AG04450 (cell line): ENCODE results near the gene GATD1. TPM values are rescaled to one million over a fixed set of nuclear protein-coding genes. Genes with fewer than 3 reads are reported as not detected.

Experiments
- CTCF ChIA-PET: fragments of 300-600, 350-600 bp; formaldehyde crosslinking; extraction: SDS; loops from one replicate; lab custom pipeline; 2022; ENCODE audit warnings: antibody characterized with exemption, inconsistent platforms; lab: Charles Lee
- POLR2A ChIA-PET: fragments of 350-600 bp; formaldehyde crosslinking; extraction: SDS; loops from one replicate; lab custom pipeline; 2021; ENCODE audit warnings: antibody characterized with exemption, inconsistent platforms; lab: Yijun Ruan, JAX
- DNase-seq: peaks from one replicate; pipeline ENCODE4 v3.0.0-alpha.2; 2011; ENCODE audit warnings: low read depth, low spot score
- H3K27ac ChIP-seq: one replicate; pipeline ENCODE4 v1.5.1; 2012; ENCODE audit warnings: low read depth, low read length, control low read depth
- H3K27me3 ChIP-seq: one replicate; pipeline ENCODE4 v1.6.0; 2012; ENCODE audit warnings: low read length; ENCODE audit not compliant: control insufficient read depth, insufficient read depth
- H3K4me3 ChIP-seq: 2 replicates; pipeline ENCODE4 v1.5.1; 2011; ENCODE audit warnings: mild to moderate bottlenecking, low read depth, low read length, control low read depth
- H3K9me3 ChIP-seq: 2 replicates; pipeline ENCODE4 v1.5.1; 2012; ENCODE audit warnings: low read length; ENCODE audit not compliant: control insufficient read depth, insufficient read depth
- polyA plus RNA-seq: library from polyadenylated mRNA; depleted of rRNA; stranded (reverse); fragments of >200 nt; gene quantifications from 2 replicates; pipeline ENCODE4 v1.2.3, GENCODE V29; 2011
- TF ChIP-seq, protein P1 (sequence below): IDR thresholded peaks from 2 replicates; pipeline ENCODE4 v1.5.1; 2011; ENCODE audit warnings: low read depth, low read length, control low read depth, inconsistent platforms

The GATD1 gene
- polyA plus RNA-seq, 1 experiment = 15.0 TPM

DNA sequence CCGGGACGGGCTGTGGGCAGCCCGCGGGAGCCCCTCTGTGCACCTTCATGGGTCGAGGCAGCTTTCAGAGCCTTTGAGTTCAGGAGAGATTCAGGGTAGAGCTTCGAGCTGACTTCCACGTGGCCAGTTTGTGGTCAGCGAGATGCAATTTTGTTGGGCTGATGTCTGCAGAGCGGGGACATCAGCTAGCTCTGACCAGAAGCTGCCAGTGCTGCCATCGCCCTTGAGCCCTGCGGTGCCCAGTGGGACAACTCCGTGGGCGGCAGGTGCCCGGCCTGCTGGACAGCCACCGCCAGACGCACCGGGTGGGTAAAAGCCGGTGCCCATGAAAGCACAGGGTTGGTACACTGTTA, 29.3 kb downstream of the GATD1 start:
- Histone ChIP-seq H3K27ac (peak overlapping the region; percentile 74), H3K4me3 (peak overlapping the region; percentile 81), H3K9me3 (no peaks in the 10 kb centered on the region; the same call in 1 of the 2 replicates), H3K27me3 (no peaks in the 10 kb centered on the region)
- TF ChIP-seq, protein P1, sequence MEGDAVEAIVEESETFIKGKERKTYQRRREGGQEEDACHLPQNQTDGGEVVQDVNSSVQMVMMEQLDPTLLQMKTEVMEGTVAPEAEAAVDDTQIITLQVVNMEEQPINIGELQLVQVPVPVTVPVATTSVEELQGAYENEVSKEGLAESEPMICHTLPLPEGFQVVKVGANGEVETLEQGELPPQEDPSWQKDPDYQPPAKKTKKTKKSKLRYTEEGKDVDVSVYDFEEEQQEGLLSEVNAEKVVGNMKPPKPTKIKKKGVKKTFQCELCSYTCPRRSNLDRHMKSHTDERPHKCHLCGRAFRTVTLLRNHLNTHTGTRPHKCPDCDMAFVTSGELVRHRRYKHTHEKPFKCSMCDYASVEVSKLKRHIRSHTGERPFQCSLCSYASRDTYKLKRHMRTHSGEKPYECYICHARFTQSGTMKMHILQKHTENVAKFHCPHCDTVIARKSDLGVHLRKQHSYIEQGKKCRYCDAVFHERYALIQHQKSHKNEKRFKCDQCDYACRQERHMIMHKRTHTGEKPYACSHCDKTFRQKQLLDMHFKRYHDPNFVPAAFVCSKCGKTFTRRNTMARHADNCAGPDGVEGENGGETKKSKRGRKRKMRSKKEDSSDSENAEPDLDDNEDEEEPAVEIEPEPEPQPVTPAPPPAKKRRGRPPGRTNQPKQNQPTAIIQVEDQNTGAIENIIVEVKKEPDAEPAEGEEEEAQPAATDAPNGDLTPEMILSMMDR = no peak
- no peak for DNase-seq
- CTCF ChIA-PET = interaction anchor here (0.9 to 1.1 kb wide), 2 partner anchors 20 to 86 kb away, joined by 3 to 4 read pairs; no protein-coding TSS in a partner anchor
- POLR2A ChIA-PET = interaction anchor here (0.6 to 2.3 kb wide), 5 partner anchors 9 to 1362 kb away, joined by 3 to 10 read pairs (median 6); partner anchors contain the start of genes DEAF1 and TMEM80

DNA sequence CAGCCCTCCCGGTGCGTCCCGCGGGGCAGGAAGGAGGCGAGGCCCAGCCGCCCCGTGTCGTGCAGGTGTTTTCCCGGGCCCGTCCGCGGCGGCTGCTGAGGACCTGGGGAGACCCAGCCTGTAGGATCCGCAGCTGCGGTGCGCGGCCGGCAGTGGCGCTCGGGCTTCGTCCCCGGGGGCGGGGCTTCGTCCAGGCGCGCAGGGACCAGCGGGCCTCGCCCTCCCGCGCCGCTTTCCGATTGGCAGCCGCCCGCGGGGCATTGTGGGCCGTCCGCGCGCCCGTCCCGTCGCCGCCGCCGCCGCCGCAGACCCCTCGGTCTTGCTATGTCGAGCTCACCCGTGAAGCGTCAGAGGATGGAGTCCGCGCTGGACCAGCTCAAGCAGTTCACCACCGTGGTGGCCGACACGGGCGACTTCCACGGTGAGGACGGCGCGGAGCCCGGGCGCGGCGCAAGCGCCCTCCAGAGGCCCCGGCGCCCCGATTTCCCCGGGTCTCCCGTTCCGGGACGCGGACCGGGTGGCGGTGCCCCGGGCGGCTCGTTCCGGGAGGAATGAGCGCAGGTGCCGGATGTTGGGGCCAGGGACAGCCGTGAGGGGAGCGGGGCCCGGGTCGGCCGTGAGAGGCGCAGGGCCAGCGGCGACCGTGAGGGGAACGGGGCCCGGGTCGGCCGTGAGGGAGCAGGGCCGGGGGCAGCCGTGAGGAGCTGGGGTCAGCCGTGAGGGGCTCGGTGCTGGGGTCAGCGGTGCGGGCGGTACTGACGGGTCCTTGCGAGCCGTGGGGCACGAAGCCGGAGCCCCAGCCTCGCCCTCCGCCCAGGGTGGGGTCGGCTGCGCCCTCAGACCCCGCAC, 29.9 kb downstream of the GATD1 start, which contains the start of gene TALDO1:
TSS of gene TALDO1 (plus strand) at position 307 of the 849 bp plus-strand sequence. CDS start at position 325, 18 bp downstream.
- DNase-seq = peak; percentile 37
- H3K9me3 ChIP-seq = no peaks in the 10 kb centered on the region; the same call in 1 of the 2 replicates
- H3K27me3 ChIP-seq = no peaks in the 10 kb centered on the region
- CTCF ChIA-PET = interaction anchor here (0.9 to 1.1 kb wide), 2 partner anchors 19 to 86 kb away, joined by 3 to 4 read pairs; no protein-coding TSS in a partner anchor
- H3K4me3 ChIP-seq = peak within 1 kb of the TSS; percentile 81
- TF ChIP-seq, protein P1 = peak; percentile 1; the same call in 1 of the 2 replicates
- POLR2A ChIA-PET = interaction anchor here (0.8 to 2.3 kb wide), 5 partner anchors 10 to 52 kb away, joined by 3 to 10 read pairs (median 3); partner anchors contain the start of genes DEAF1 and TMEM80
- H3K27ac ChIP-seq = peak within 1 kb of the TSS; percentile 74

DNA sequence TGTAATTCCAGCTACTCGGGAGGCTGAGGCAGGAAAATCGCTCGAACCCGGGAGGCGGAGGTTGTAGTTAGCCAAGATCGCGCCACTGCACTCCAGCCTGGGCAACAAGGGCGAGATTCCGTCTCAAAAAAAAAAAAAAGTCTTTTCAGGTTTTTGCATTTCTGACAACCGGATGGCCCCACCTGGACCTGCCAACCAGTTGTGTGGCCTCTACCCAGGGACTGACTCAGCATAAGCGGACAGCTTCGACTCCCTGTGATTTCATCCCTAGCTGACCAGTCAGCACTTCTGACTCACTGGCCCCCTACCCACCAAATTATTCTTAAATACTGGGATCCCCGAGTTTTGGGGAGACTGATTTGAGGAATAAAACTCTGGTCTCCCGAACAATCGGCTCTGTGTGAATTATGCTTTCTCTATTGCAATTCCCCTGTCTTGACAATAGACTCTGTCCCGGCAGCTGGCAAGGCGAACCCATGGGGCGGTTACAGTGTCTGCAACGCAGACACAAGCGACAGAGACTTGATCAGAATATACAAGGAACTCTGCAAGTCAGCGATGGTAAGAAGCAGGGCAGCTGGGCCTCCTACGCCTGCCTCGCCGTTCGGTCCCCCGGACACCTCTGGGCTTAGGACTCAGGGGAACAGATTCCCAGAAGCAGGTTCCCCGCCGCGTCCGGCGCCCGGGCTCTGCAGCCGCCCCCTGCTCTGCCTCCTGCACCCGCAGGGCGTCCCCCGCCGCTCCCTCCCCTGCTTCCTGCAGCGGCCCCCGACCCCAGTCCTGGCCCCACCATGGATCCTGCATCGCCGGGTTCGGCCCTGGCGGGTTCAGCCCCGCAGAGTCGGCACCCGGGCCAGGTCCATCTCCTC, 30.8 kb downstream of the GATD1 start:
- DNase-seq = no peak
- ChIA-PET POLR2A (interaction anchor here (0.7 to 2.3 kb wide), 4 partner anchors 18 to 51 kb away, joined by 3 to 10 read pairs (median 4); partner anchors contain the start of genes DEAF1 and TMEM80), CTCF (interaction anchor here (0.7 kb wide), 1 partner anchor 29 kb away, joined by 4 read pairs; no protein-coding TSS in a partner anchor)
- Histone ChIP-seq H3K4me3 (peak overlapping the region; percentile 81), H3K9me3 (no peaks in the 10 kb centered on the region; the same call in 1 of the 2 replicates), H3K27me3 (no peaks in the 10 kb centered on the region), H3K27ac (no peak overlapping the region)
- TF ChIP-seq, protein P1 = no peak; the same call in 1 of the 2 replicates

DNA sequence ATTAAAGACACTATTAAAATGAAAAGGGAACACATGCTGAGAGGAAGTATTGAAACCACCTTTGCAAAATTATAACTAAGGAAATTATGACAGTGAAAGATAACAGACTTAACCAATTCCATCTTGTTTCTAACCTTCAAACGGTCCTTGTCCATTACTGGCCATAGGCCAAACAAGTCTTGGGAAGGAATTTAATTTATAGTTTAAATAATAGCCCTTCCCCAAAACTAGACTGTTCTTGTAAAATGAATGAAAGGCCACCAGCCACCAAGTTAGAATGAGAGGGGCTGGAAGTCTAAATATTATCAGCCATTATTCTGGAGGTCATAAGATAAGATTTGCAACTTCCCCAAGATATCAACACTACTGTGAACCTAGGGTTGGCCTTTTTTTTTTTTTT, 31.9 kb downstream of the GATD1 start:
- TF ChIP-seq, protein P1 = no peak
- Histone ChIP-seq H3K9me3 (no peaks in the 10 kb centered on the region; the same call in 1 of the 2 replicates), H3K27me3 (no peaks in the 10 kb centered on the region), H3K27ac (no peak overlapping the region), H3K4me3 (no peak overlapping the region)
- CTCF ChIA-PET = no interaction called here
- DNase-seq = no peak
- POLR2A ChIA-PET = no interaction called here
